Measurements from ENCODE around the gene PMS2. TPM values are rescaled to one million over a fixed set of nuclear protein-coding genes. Genes with fewer than 3 reads are reported as not detected.

Gene PMS2
- total and polyA plus RNA-seq, 9 of the 15 experiments (the other 6 are each of a cell fraction or from before 2014, with no cell fraction given): 4.9 to 27.6 (median 16.5) TPM

DNA sequence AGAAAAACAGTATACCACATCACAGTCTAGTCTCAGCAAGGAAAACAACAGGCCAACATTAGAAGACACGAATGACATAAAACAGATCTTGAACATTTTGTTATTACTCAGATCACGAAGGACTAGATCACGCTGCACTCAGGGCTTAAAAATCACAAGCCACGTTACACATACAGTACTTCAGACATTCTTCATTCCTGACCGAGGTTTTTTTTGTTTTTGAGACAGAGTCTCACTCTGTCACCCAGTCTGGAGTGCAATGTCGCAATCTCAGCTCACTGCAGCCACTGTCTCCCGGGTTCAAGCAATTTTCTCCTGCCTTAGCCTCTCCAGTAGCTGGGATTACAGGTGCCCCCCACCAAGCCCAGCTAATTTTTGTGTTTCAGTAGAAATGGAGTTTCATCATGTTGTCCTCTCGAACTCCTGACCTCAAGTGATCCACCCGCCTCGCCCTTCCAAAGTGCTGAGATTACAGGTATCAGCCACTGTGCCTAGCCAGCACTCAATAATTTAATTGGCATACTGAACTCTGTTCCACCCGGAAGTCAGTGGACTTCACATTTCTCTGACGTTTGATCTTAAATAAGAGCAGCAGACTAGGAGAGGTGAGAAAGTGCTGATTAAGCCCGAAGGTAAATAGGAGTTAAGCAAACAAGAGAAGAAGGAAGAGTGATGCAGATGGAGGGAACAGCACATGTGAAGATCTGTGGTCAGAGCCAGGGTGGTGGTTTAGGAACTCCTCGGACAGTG is 3.7 kb upstream of the PMS2 start (continued):
- TF ChIP-seq NUFIP1 (IDR thresholded peaks at IDR 0.05; ENCODE audit: partially characterized antibody) (no peak), C11orf30 (IDR thresholded peaks at IDR 0.05; ENCODE audit: low read depth) (peak; percentile 38; the same call in 1 of the 2 replicates), ZNF316 (IDR thresholded peaks at IDR 0.05) (peak; percentile 33; the same call in 1 of the 2 replicates), NR1H2 (CRISPR knock-in tag; IDR thresholded peaks at IDR 0.05) (no peak), RUNX1 (IDR thresholded peaks at IDR 0.05; ENCODE audit: low read depth) (no peak), CBX1 (IDR thresholded peaks at IDR 0.05; ENCODE audit: low read depth) (no peak), ELF1 (tag; IDR thresholded peaks at IDR 0.05) (no peak), CEBPB (tag; IDR thresholded peaks at IDR 0.05) (peak; percentile 88), FUS (optimal IDR thresholded peaks at IDR 0.05; ENCODE audit: low read depth, low read length) (no peak), CCNT2 (IDR thresholded peaks at IDR 0.05; ENCODE audit: borderline replicate concordance, extremely low read depth, insufficient read length, low read depth, low read length) (no peak)
- TF ChIP-seq, protein P1, sequence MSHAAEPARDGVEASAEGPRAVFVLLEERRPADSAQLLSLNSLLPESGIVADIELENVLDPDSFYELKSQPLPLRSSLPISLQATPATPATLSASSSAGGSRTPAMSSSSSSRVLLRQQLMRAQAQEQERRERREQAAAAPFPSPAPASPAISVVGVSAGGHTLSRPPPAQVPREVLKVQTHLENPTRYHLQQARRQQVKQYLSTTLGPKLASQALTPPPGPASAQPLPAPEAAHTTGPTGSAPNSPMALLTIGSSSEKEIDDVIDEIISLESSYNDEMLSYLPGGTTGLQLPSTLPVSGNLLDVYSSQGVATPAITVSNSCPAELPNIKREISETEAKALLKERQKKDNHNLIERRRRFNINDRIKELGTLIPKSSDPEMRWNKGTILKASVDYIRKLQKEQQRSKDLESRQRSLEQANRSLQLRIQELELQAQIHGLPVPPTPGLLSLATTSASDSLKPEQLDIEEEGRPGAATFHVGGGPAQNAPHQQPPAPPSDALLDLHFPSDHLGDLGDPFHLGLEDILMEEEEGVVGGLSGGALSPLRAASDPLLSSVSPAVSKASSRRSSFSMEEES (CRISPR knock-in tag; IDR thresholded peaks at IDR 0.05): no peak
